ENCODE results near the gene MAOB.

- TF ChIP-seq SUZ12 (IDR thresholded peaks at IDR 0.05) (no peak), NFRKB (IDR thresholded peaks at IDR 0.05) (no peak), FOXM1 (IDR thresholded peaks at IDR 0.05; ENCODE audit: borderline replicate concordance) (no peak), BHLHE40 (IDR thresholded peaks at IDR 0.05; ENCODE audit: borderline replicate concordance) (no peak), ARNT (IDR thresholded peaks at IDR 0.05) (no peak), HDGF (IDR thresholded peaks at IDR 0.05; ENCODE audit: borderline replicate concordance) (no peak)
These were observed 13.5 kb downstream of the MAOB start for GRCh38 chrX:43868791-43869190.
